MCF 10A (cell line): ENCODE data around the gene RTN4R. TPM values are rescaled to one million over a fixed set of nuclear protein-coding genes. Genes with fewer than 3 reads are reported as not detected.
A peak's percentile ranks its signal among the peaks of the same experiment; 100 is the strongest.

Experiments used
- BruUV-seq: library from RNA; stranded (reverse); fragments of 400-500 nt; replicated peaks from 2 replicates; lab custom pipeline; 2021; lab: Mats Ljungman, UMichigan
- CTCF ChIA-PET: fragments of 300-600 bp; sonication (Branson Sonifier 250); formaldehyde crosslinking; extraction: SDS; loops from one replicate; lab custom pipeline; 2021; ENCODE audit warnings: antibody characterized with exemption, inconsistent platforms; lab: Yijun Ruan, JAX
- POLR2A ChIA-PET: fragments of 300-600, 350-650 bp; sonication (Branson Sonifier 250); formaldehyde crosslinking; extraction: SDS; loops from one replicate; lab custom pipeline; 2020; ENCODE audit warnings: antibody characterized with exemption, inconsistent platforms; lab: Yijun Ruan, JAX
- DNase-seq: peaks from one replicate; pipeline ENCODE4 v3.0.0-alpha.2; 2018; ENCODE audit not compliant: unreplicated experiment
- H3K27ac Mint-ChIP-seq: one replicate; pipeline ENCODE4 v1.8.0; 2022; ENCODE audit warnings: mild to moderate bottlenecking, low read depth, mixed read lengths; ENCODE audit not compliant: unreplicated experiment
- H3K27me3 Mint-ChIP-seq: one replicate; pipeline ENCODE4 v1.8.0; 2022; ENCODE audit warnings: mixed read lengths; ENCODE audit not compliant: insufficient read depth, unreplicated experiment
- H3K36me3 Mint-ChIP-seq: one replicate; pipeline ENCODE4 v1.8.0; 2022; ENCODE audit warnings: mild to moderate bottlenecking, moderate library complexity, mixed read lengths; ENCODE audit not compliant: insufficient read depth, unreplicated experiment
- H3K4me1 Mint-ChIP-seq: one replicate; pipeline ENCODE4 v1.8.0; 2022; ENCODE audit warnings: mixed read lengths; ENCODE audit not compliant: insufficient read depth, unreplicated experiment
- H3K4me3 Mint-ChIP-seq: one replicate; pipeline ENCODE4 v1.8.0; 2022; ENCODE audit warnings: mild to moderate bottlenecking, moderate library complexity, mixed read lengths; ENCODE audit not compliant: unreplicated experiment
- H3K9me3 Mint-ChIP-seq: one replicate; pipeline ENCODE4 v1.8.0; 2022; ENCODE audit warnings: mixed read lengths; ENCODE audit not compliant: unreplicated experiment
- CTCF ChIP-seq: fragments of 200-600 bp; IDR thresholded peaks from one replicate; pipeline ENCODE4 v1.8.0; 2022; ENCODE audit warnings: antibody characterized with exemption, mild to moderate bottlenecking; ENCODE audit not compliant: unreplicated experiment
- intact Hi-C: fragments of 100-400 bp; cut with micrococcal nuclease; formaldehyde crosslinking; loops from 2 replicates; pipeline ENCODE4 v1.14.1; 2022
- total RNA-seq: library from RNA; stranded (reverse); gene quantifications from 2 replicates; pipeline ENCODE4 v1.2.3, GENCODE V29; 2022

The RTN4R gene
- total RNA-seq, 1 experiment from 2014 or later: 2.7 TPM

GRCh38 chr22:20258584-20259326 lies 9.4 kb downstream of the RTN4R start:
- POLR2A ChIA-PET: interaction anchor here (0.5 kb wide), 1 partner anchor 196 kb away, joined by 3 read pairs; no protein-coding TSS in a partner anchor
- no peaks in the 10 kb centered on the region for H3K4me1 Mint-ChIP-seq
- no peak overlapping the region for H3K27ac Mint-ChIP-seq
- H3K36me3 Mint-ChIP-seq: no peaks in the 10 kb centered on the region
- no peaks in the 10 kb centered on the region for H3K9me3 Mint-ChIP-seq
- peak; percentile 37 for TF ChIP-seq CTCF
- BruUV-seq: no TSS peak
- intact Hi-C loops: no loop called here
- DNase-seq: no peak
- no peak overlapping the region for H3K4me3 Mint-ChIP-seq
- CTCF ChIA-PET: no interaction called here
- no peaks in the 10 kb centered on the region for H3K27me3 Mint-ChIP-seq

- Mint-ChIP-seq H3K27ac (no peak overlapping the region), H3K4me1 (no peaks in the 10 kb centered on the region), H3K4me3 (no peak overlapping the region), H3K9me3 (no peaks in the 10 kb centered on the region), H3K27me3 (no peaks in the 10 kb centered on the region), H3K36me3 (no peaks in the 10 kb centered on the region)
- intact Hi-C loops: no loop called here
- DNase-seq: no peak
- no peak for TF ChIP-seq CTCF
- ChIA-PET POLR2A (no interaction called here), CTCF (no interaction called here)
- BruUV-seq: no TSS peak
Observed at GRCh38 chr22:20258021-20258299, 10.2 kb downstream of the RTN4R start.

GRCh38 chr22:20257212-20258020 lies 10.7 kb downstream of the RTN4R start:
- no peak for TF ChIP-seq CTCF
- H3K27ac Mint-ChIP-seq: no peak overlapping the region
- no peak overlapping the region for H3K4me3 Mint-ChIP-seq
- H3K9me3 Mint-ChIP-seq: no peaks in the 10 kb centered on the region
- CTCF ChIA-PET: no interaction called here
- intact Hi-C loops: no loop called here
- H3K4me1 Mint-ChIP-seq: no peaks in the 10 kb centered on the region
- no peak for DNase-seq
- POLR2A ChIA-PET: no interaction called here
- BruUV-seq: no TSS peak
- H3K27me3 Mint-ChIP-seq: no peaks in the 10 kb centered on the region
- no peaks in the 10 kb centered on the region for H3K36me3 Mint-ChIP-seq

- Mint-ChIP-seq H3K4me1 (no peaks in the 10 kb centered on the region), H3K4me3 (no peak overlapping the region), H3K36me3 (no peaks in the 10 kb centered on the region), H3K27me3 (no peaks in the 10 kb centered on the region), H3K27ac (no peak overlapping the region), H3K9me3 (no peaks in the 10 kb centered on the region)
- ChIA-PET POLR2A (no interaction called here), CTCF (no interaction called here)
- no peak for DNase-seq
- BruUV-seq: no TSS peak
- intact Hi-C loops: no loop called here
- no peak for TF ChIP-seq CTCF
Observed at GRCh38 chr22:20256551-20257211, 11.4 kb downstream of the RTN4R start.
